HepG2 (cell line): ENCODE results near the gene PSMG4. TPM values are rescaled to one million over a fixed set of nuclear protein-coding genes. Genes with fewer than 3 reads are reported as not detected.
A peak's percentile ranks its signal among the peaks of the same experiment; 100 is the strongest.

Source experiments
- ATAC-seq: fragments of 200-7000 bp; cut with Tn5 transposase; 3 replicates; pipeline ENCODE4 v1.9.1; 2020; ENCODE audit warnings: mild to moderate bottlenecking, moderate library complexity
- BruUV-seq: library from RNA; stranded (reverse); fragments of 400-500 nt; replicated peaks from 2 replicates; lab custom pipeline; 2021; lab: Mats Ljungman, UMichigan
- CTCF ChIA-PET: fragments of 300-600 bp; formaldehyde crosslinking; extraction: SDS; loops from one replicate; lab custom pipeline; 2021; ENCODE audit warnings: low total read pairs, inconsistent platforms, low intra/inter-chr PET ratio; lab: Yijun Ruan, JAX
- POLR2A ChIA-PET: fragments of 350-600 bp; sonication (Branson Sonifier 250); formaldehyde crosslinking; loops from one replicate; lab custom pipeline; 2020; ENCODE audit warnings: antibody characterized with exemption, inconsistent platforms; lab: Yijun Ruan, JAX
- DNase-seq: peaks from one replicate; pipeline ENCODE4 v3.0.0-alpha.2; 2015; ENCODE audit warnings: low spot score
- FAIRE-seq: peaks from 3 replicates; lab custom pipeline; 2011; peaks lifted over from hg19 to GRCh38; lab: Jason Lieb, UNC
- H2AFZ ChIP-seq: one replicate; pipeline ENCODE4 v1.6.1; 2011; ENCODE audit warnings: low read length, inconsistent platforms
- H3K27ac ChIP-seq: fragments of 300-600 bp; 3 replicates; pipeline ENCODE4 v1.8.0; 2011; ENCODE audit warnings: mixed run types, mild to moderate bottlenecking, mixed read lengths, low read length, inconsistent platforms; ENCODE audit not compliant: insufficient read depth; ENCODE audit errors: extremely low read length
- H3K27me3 ChIP-seq, 2 experiments: fragments of 200-600 bp in 1 of 2; 2 replicates in 1 of 2; 3 replicates in 1 of 2; pipeline versions ENCODE4 v1.6.0 to v1.8.0; 2011; ENCODE audit warnings: low read length in 2 of 2, mild to moderate bottlenecking in 2 of 2, moderate library complexity in 2 of 2, inconsistent platforms in 1 of 2; ENCODE audit not compliant: insufficient read depth in 2 of 2, control insufficient read depth in 1 of 2
- H3K36me3 ChIP-seq, 2 experiments: fragments of 200-600 bp in 1 of 2; replicated peaks in 1 of 2; 2 replicates in 1 of 2; 3 replicates in 1 of 2; pipeline versions ENCODE4 v1.5.1 to v1.8.0; 2011; ENCODE audit warnings: low read length in 2 of 2, inconsistent platforms in 1 of 2; ENCODE audit not compliant: insufficient read depth in 2 of 2, control insufficient read depth in 1 of 2
- H3K4me1 ChIP-seq: 2 replicates; pipeline ENCODE4 v1.5.1; 2012; ENCODE audit warnings: low read length, inconsistent platforms; ENCODE audit not compliant: insufficient read depth
- H3K4me2 ChIP-seq: 2 replicates; pipeline ENCODE4 v1.6.0; 2011; ENCODE audit warnings: low read depth, low read length, inconsistent platforms
- H3K4me3 ChIP-seq, 3 experiments: fragments of 200-600 bp in 1 of 3; sonication (generic), shearing (Covaris generic) in 1 of 3; replicated peaks in 1 of 3; 2 replicates each; pipeline ENCODE4 v1.5.1; 2011 to 2016; ENCODE audit warnings: low read length in 3 of 3, inconsistent platforms in 2 of 3, low read depth in 2 of 3, mild to moderate bottlenecking in 2 of 3, control low read depth in 1 of 3, mixed read lengths in 1 of 3; ENCODE audit not compliant: insufficient read depth in 1 of 3
- H3K79me2 ChIP-seq: one replicate; pipeline ENCODE4 v1.6.1; 2011; ENCODE audit warnings: low read length, inconsistent platforms; ENCODE audit not compliant: insufficient read depth
- H3K9ac ChIP-seq: 2 replicates; pipeline ENCODE4 v1.6.0; 2011; ENCODE audit warnings: mild to moderate bottlenecking, low read depth, low read length, inconsistent platforms; ENCODE audit not compliant: insufficient read depth
- H3K9me3 ChIP-seq: 2 replicates; pipeline ENCODE4 v1.5.1; 2012; ENCODE audit warnings: mild to moderate bottlenecking, low read length
- H4K20me1 ChIP-seq: 2 replicates; pipeline ENCODE4 v1.6.0; 2011; ENCODE audit warnings: inconsistent platforms, mild to moderate bottlenecking, low read length, moderate library complexity; ENCODE audit not compliant: insufficient read depth
- KDM5B ChIP-seq: sonication (generic); formaldehyde crosslinking; IDR thresholded peaks from 2 replicates; pipeline ENCODE4 v1.4.0; 2020; ENCODE audit warnings: missing genetic modification reagents, mild to moderate bottlenecking, borderline replicate concordance
- TFDP1 ChIP-seq: IDR thresholded peaks from 2 replicates; pipeline ENCODE4 v1.6.1; 2016; ENCODE audit warnings: missing compliant biosample characterization, missing genetic modification reagents, borderline replicate concordance
- TFDP2 ChIP-seq: sonication (generic); formaldehyde crosslinking; IDR thresholded peaks from 2 replicates; pipeline ENCODE4 v1.4.0; 2020; ENCODE audit warnings: missing genetic modification reagents
- THAP9 ChIP-seq: sonication (generic); formaldehyde crosslinking; IDR thresholded peaks from 2 replicates; pipeline ENCODE4; 2020; ENCODE audit warnings: missing genetic modification reagents, mild to moderate bottlenecking, borderline replicate concordance
- ZC3H13 ChIP-seq: sonication (generic); formaldehyde crosslinking; IDR thresholded peaks from 2 replicates; pipeline ENCODE4 v1.8.1; 2023; ENCODE audit warnings: mild to moderate bottlenecking, missing genetic modification reagents, moderate library complexity
- ZNF136 ChIP-seq: sonication (generic); formaldehyde crosslinking; IDR thresholded peaks from 2 replicates; pipeline ENCODE4 v1.8.1; 2022; ENCODE audit warnings: low read depth, mild to moderate bottlenecking, moderate library complexity, missing genetic modification reagents
- ZNF354B ChIP-seq: sonication (generic); formaldehyde crosslinking; IDR thresholded peaks from 2 replicates; pipeline ENCODE4 v1.8.0; 2022; ENCODE audit warnings: mild to moderate bottlenecking, missing genetic modification reagents
- ZNF567 ChIP-seq: sonication (generic); formaldehyde crosslinking; IDR thresholded peaks from 2 replicates; pipeline ENCODE4 v1.8.1; 2023; ENCODE audit warnings: mild to moderate bottlenecking, missing genetic modification reagents, borderline replicate concordance
- ZSCAN29 ChIP-seq: sonication (generic); formaldehyde crosslinking; conservative IDR thresholded peaks from 2 replicates; pipeline ENCODE4 v1.4.0; 2020; ENCODE audit warnings: mild to moderate bottlenecking, missing genetic modification reagents
- WGBS: methylation state at CpG from one replicate; pipeline ENCODE4 v1.1.6; 2017; ENCODE audit warnings: low lambda C conversion rate; 5-methylcytosine and 5-hydroxymethylcytosine counted together
- in situ Hi-C: cut with HindIII; loops from 2 replicates; pipeline ENCODE4 v1.10.0; 2017; ENCODE audit warnings: low pct_unique_long_range_greater_than_20kb; ENCODE audit not compliant: extremely low pct_ligation_motif_present
- intact Hi-C: fragments of 100-400 bp; cut with micrococcal nuclease; formaldehyde crosslinking; loops from one replicate; pipeline ENCODE4 v1.10.0; 2022; ENCODE audit not compliant: unreplicated experiment
- polyA plus RNA-seq, 8 experiments: library from polyadenylated mRNA; depleted of rRNA in 3 of 8; stranded (reverse) in 7 of 8; unstranded in 1 of 8; fragments of >200 nt; fragmentation: Illumina TruSeq in 4 of 8; extraction: Trizol in 4 of 8; gene quantifications; 2 replicates each; pipeline versions ENCODE4 v1.2.1 to v1.2.3, GENCODE V29; 2011 to 2016; ENCODE audit warnings: low read depth in 4 of 8, missing spikeins in 1 of 8, mixed read lengths in 1 of 8; ENCODE audit not compliant: insufficient read depth in 1 of 8
- total RNA-seq, 5 experiments: library from RNA; depleted of rRNA; stranded (reverse); fragments of >200 nt; fragmentation: Illumina TruSeq; extraction: Trizol; gene quantifications; 2 replicates each; pipeline ENCODE4 v1.2.3, GENCODE V29; 2016; ENCODE audit warnings: low read depth in 1 of 5
- TF ChIP-seq, protein P1 (sequence below): sonication (generic); formaldehyde crosslinking; IDR thresholded peaks from 2 replicates; pipeline ENCODE4 v1.5.1; 2020; ENCODE audit warnings: mild to moderate bottlenecking, moderate library complexity, missing genetic modification reagents

The PSMG4 gene
- total and polyA plus RNA-seq, 2 of the 13 experiments (the other 11 are each of a cell fraction or from before 2014, with no cell fraction given) = 28.5 to 32.8 TPM

- TF ChIP-seq TFDP1 (peak; percentile 78), ZSCAN29 (0 out of 2 replicates have a peak, but pooled peaks have one; percentile 2), TFDP2 (peak; percentile 70), THAP9 (CRISPR knock-in tag) (peak; percentile 21; the same call in 1 of the 2 replicates), ZC3H13 (CRISPR knock-in tag) (no peak; the same call in 1 of the 2 replicates)
Observed at GRCh38 chr6:3259491-3259958, 778 bp downstream of the PSMG4 start (continued).

- H3K36me3 ChIP-seq = peaks cover 15 to 25% of the 10 kb centered on the region in 2 experiments
- no peak overlapping the region for H3K27ac ChIP-seq
- H2AFZ ChIP-seq = no peak overlapping the region
- H3K4me1 ChIP-seq = peaks cover 50% of the 10 kb centered on the region
- H3K9me3 ChIP-seq = no peaks in the 10 kb centered on the region
- in situ Hi-C loops = no loop called here
- no peak for FAIRE-seq
- intact Hi-C loops = no loop called here
- DNase-seq = no peak
- ChIA-PET CTCF (no interaction called here), POLR2A (interaction anchor here (1.3 to 2.2 kb wide), 7 partner anchors 10 to 761 kb away, joined by 3 to 30 read pairs (median 7); partner anchors contain the start of genes BPHL and NQO2)
- TF ChIP-seq ZNF567 (no peak), KDM5B (CRISPR knock-in tag) (no peak), ZNF354B (CRISPR knock-in tag) (no peak), ZNF136 (CRISPR knock-in tag) (0 out of 2 replicates have a peak, but pooled peaks have one; percentile 9)
- TF ChIP-seq, protein P1, sequence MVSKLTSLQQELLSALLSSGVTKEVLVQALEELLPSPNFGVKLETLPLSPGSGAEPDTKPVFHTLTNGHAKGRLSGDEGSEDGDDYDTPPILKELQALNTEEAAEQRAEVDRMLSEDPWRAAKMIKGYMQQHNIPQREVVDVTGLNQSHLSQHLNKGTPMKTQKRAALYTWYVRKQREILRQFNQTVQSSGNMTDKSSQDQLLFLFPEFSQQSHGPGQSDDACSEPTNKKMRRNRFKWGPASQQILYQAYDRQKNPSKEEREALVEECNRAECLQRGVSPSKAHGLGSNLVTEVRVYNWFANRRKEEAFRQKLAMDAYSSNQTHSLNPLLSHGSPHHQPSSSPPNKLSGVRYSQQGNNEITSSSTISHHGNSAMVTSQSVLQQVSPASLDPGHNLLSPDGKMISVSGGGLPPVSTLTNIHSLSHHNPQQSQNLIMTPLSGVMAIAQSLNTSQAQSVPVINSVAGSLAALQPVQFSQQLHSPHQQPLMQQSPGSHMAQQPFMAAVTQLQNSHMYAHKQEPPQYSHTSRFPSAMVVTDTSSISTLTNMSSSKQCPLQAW = 0 out of 2 replicates have a peak, but pooled peaks have one; percentile 17
- H3K27me3 ChIP-seq = peaks cover 0 to 26% of the 10 kb centered on the region in 2 experiments; a peak in 3 of 5 replicates
- no peak for ATAC-seq
- peak overlapping the region; percentile 79 for H3K4me2 ChIP-seq
- peaks cover 49% of the 10 kb centered on the region for H3K79me2 ChIP-seq
- no TSS peak for BruUV-seq
- peak overlapping the region in 2 of 3 experiments; percentile 14 to 41; a peak in 4 of 6 replicates for H3K4me3 ChIP-seq
- H4K20me1 ChIP-seq = peaks cover 14% of the 10 kb centered on the region
- peak overlapping the region; percentile 20; the same call in 1 of the 2 replicates for H3K9ac ChIP-seq
- WGBS = 85% methylated on average over 14 of the region's 14 CpGs
Observed at GRCh38 chr6:3260296-3260695, 1.5 kb downstream of the PSMG4 start.
